Keratinocyte (primary cell): Measurements from ENCODE around the gene MT3. TPM values are rescaled to one million over a fixed set of nuclear protein-coding genes. Genes with fewer than 3 reads are reported as not detected.

Source experiments
- DNase-seq: peaks from one replicate; pipeline ENCODE4 v3.0.0-alpha.2; 2011; ENCODE audit warnings: low read depth, missing footprints, low spot score
- FAIRE-seq: peaks from 2 replicates; lab custom pipeline; 2011; peaks lifted over from hg19 to GRCh38; lab: Jason Lieb, UNC
- H2AFZ ChIP-seq: 2 replicates; pipeline ENCODE4 v1.6.0; 2012; ENCODE audit warnings: low read length, control low read depth, inconsistent platforms; ENCODE audit not compliant: control insufficient read depth
- H3K27ac ChIP-seq: 2 replicates; pipeline ENCODE4 v1.5.1; 2011; ENCODE audit warnings: low read length; ENCODE audit not compliant: control insufficient read depth, insufficient read depth
- H3K27me3 ChIP-seq: 3 replicates; pipeline ENCODE4 v1.6.0; 2011; ENCODE audit warnings: low read length; ENCODE audit not compliant: control insufficient read depth, insufficient read depth; ENCODE audit errors: extremely low read depth
- H3K36me3 ChIP-seq, 2 experiments: 2 replicates in 1 of 2; 3 replicates in 1 of 2; pipeline ENCODE4 v1.5.1; 2011; ENCODE audit warnings: low read length in 2 of 2, mild to moderate bottlenecking in 1 of 2; ENCODE audit not compliant: control insufficient read depth in 2 of 2, insufficient read depth in 2 of 2; ENCODE audit errors: extremely low read depth in 1 of 2
- H3K4me1 ChIP-seq: 3 replicates; pipeline ENCODE4 v1.5.1; 2011; ENCODE audit warnings: low read length; ENCODE audit not compliant: control insufficient read depth, insufficient read depth; ENCODE audit errors: extremely low read depth
- H3K4me2 ChIP-seq: 3 replicates; pipeline ENCODE4 v1.6.0; 2011; ENCODE audit warnings: low read depth, low read length; ENCODE audit not compliant: control insufficient read depth, insufficient read depth; ENCODE audit errors: extremely low read depth
- H3K4me3 ChIP-seq, 3 experiments: fragments of 200-600 bp in 1 of 3; sonication (generic) in 1 of 3; 2 replicates in 2 of 3; 3 replicates in 1 of 3; pipeline ENCODE4 v1.5.1; 2011 to 2016; ENCODE audit warnings: low read length in 3 of 3, mild to moderate bottlenecking in 3 of 3, control low read depth in 2 of 3, inconsistent platforms in 1 of 3, low read depth in 1 of 3, mixed read lengths in 1 of 3, mixed run types in 1 of 3, moderate library complexity in 1 of 3; ENCODE audit not compliant: control insufficient read depth in 2 of 3, insufficient read depth in 2 of 3; ENCODE audit errors: extremely low read depth in 1 of 3
- H3K79me2 ChIP-seq: 2 replicates; pipeline ENCODE4 v1.6.0; 2012; ENCODE audit warnings: low read length; ENCODE audit not compliant: control insufficient read depth, insufficient read depth
- H3K9ac ChIP-seq: 3 replicates; pipeline ENCODE4 v1.6.0; 2011; ENCODE audit warnings: low read length; ENCODE audit not compliant: control insufficient read depth, insufficient read depth; ENCODE audit errors: extremely low read depth
- H3K9me1 ChIP-seq: 3 replicates; pipeline ENCODE4 v1.6.0; 2011; ENCODE audit warnings: low read length; ENCODE audit not compliant: control insufficient read depth, insufficient read depth; ENCODE audit errors: extremely low read depth
- H3K9me3 ChIP-seq: 2 replicates; pipeline ENCODE4 v1.5.1; 2012; ENCODE audit warnings: low read depth, low read length; ENCODE audit not compliant: control insufficient read depth
- H4K20me1 ChIP-seq: 3 replicates; pipeline ENCODE4 v1.6.0; 2011; ENCODE audit warnings: low read length; ENCODE audit not compliant: control insufficient read depth, insufficient read depth; ENCODE audit errors: extremely low read depth
- CTCF ChIP-seq, 3 experiments: IDR thresholded peaks in 1 of 3; conservative IDR thresholded peaks in 1 of 3; optimal IDR thresholded peaks in 1 of 3; 2 replicates in 2 of 3; 3 replicates in 1 of 3; pipeline versions ENCODE3 to v1.5.1; 2011; ENCODE audit warnings: low read length in 3 of 3, mild to moderate bottlenecking in 3 of 3, moderate library complexity in 2 of 3, control low read depth in 1 of 3, inconsistent platforms in 1 of 3; ENCODE audit not compliant: insufficient read depth in 2 of 3; ENCODE audit errors: extremely low read depth in 1 of 3
- EZH2 ChIP-seq: IDR thresholded peaks from one replicate; pipeline ENCODE4 v1.6.1; 2012; ENCODE audit warnings: inconsistent platforms, mild to moderate bottlenecking, low read length, moderate library complexity
- dilution Hi-C: fragments of 300-500 bp; cut with MboI; formaldehyde crosslinking; loops from one replicate; pipeline ENCODE4 v1.7.0; 2020; ENCODE audit warnings: low sequenced_read_pairs; ENCODE audit not compliant: extremely low pct_ligation_motif_present
- polyA plus RNA-seq, 5 experiments: library from polyadenylated mRNA; depleted of rRNA in 3 of 5; stranded (reverse) in 3 of 5; stranded (forward) in 1 of 5; unstranded in 1 of 5; fragments of >200 nt; gene quantifications; 1 replicate in 1 of 5; 2 replicates in 3 of 5; 3 replicates in 1 of 5; pipeline versions ENCODE4 v1.2.1 to v1.2.3, GENCODE V29; 2011 to 2012; ENCODE audit warnings: missing spikeins in 2 of 5, low read depth in 1 of 5, low replicate concordance in 1 of 5

MT3 gene
- polyA plus RNA-seq, 1 donor (not counting 4 experiments of a cell fraction or from before 2014, with no cell fraction given) = not detected

GRCh38 chr16:56593573-56594291 lies 4.4 kb downstream of the MT3 start:
- TF ChIP-seq CTCF (optimal IDR thresholded peaks at IDR 0.05 in 1 of 3, IDR thresholded peaks at IDR 0.05 in 1 of 3, conservative IDR thresholded peaks at IDR 0.05 in 1 of 3; ENCODE audit: extremely low read depth in 1 of 3, insufficient read depth in 2 of 3, low read length in 3 of 3) (no peak), EZH2 (no peak)

GRCh38 chr16:56594292-56594619 lies 4.9 kb downstream of the MT3 start:
- dilution Hi-C loops = no loop called here
- Histone ChIP-seq H3K4me1 (peaks cover 4% of the 10 kb centered on the region), H4K20me1 (no peaks in the 10 kb centered on the region), H3K4me2 (no peak overlapping the region), H3K36me3 (no peaks in the 10 kb centered on the region), H2AFZ (no peak overlapping the region), H3K27me3 (peaks cover 18% of the 10 kb centered on the region), H3K9ac (no peak overlapping the region), H3K9me1 (no peaks in the 10 kb centered on the region), H3K9me3 (no peaks in the 10 kb centered on the region), H3K79me2 (no peaks in the 10 kb centered on the region), H3K27ac (no peak overlapping the region), H3K4me3 (no peak overlapping the region)
- DNase-seq (no peak), FAIRE-seq (no peak)
- TF ChIP-seq CTCF (optimal IDR thresholded peaks at IDR 0.05 in 1 of 3, IDR thresholded peaks at IDR 0.05 in 1 of 3, conservative IDR thresholded peaks at IDR 0.05 in 1 of 3; ENCODE audit: extremely low read depth in 1 of 3, insufficient read depth in 2 of 3, low read length in 3 of 3) (no peak), EZH2 (no peak)

More at GRCh38 chr16:56593573-56594291, 4.4 kb downstream of the MT3 start:
- Histone ChIP-seq H3K4me1 (peaks cover 4% of the 10 kb centered on the region), H3K9me3 (no peaks in the 10 kb centered on the region), H3K4me3 (no peak overlapping the region), H4K20me1 (no peaks in the 10 kb centered on the region), H3K9me1 (no peaks in the 10 kb centered on the region), H3K36me3 (no peaks in the 10 kb centered on the region), H3K79me2 (no peaks in the 10 kb centered on the region), H2AFZ (no peak overlapping the region), H3K27me3 (peaks cover 23% of the 10 kb centered on the region), H3K27ac (no peak overlapping the region), H3K9ac (no peak overlapping the region), H3K4me2 (no peak overlapping the region)
- dilution Hi-C loops = no loop called here
- no peak for DNase-seq
- no peak for FAIRE-seq
